AG08396 (cell line): ENCODE results near the gene CD14.
"Not testable (repeated sequence)": the region's sequence is repeated elsewhere in the genome, so short reads cannot be mapped to it uniquely, and the experiment has no call there.

Experiments
- DNase-seq: peaks from one replicate; pipeline ENCODE4 v3.0.0; 2012; ENCODE audit warnings: low spot score, mixed read lengths

Gene CD14

DNA sequence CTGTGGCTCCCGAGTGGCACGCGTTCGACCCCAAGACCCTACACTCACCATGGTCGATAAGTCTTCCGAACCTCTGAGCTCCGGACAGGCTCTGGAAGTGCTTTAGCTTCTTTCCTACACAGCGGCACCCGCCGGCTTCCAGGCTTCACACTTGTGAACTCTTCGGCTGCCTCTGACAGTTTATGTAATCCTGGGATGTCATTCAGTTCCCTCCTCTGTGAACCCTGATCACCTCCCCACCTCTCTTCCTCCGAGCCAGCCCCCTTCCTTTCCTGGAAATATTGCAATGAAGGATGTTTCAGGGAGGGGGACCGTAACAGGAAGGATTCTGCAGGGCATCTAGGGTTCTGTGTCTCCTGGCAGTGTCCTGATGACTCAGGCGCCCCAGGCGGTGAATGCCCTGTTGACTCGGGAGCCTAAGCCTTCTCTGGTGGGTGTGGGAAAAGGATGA, at the start of gene CD14:
Gene CD14 (minus strand): TSS at position 155 of the 451 bp plus-strand sequence. CDS start 104 bp downstream, at position 51.
- DNase-seq, result peak; percentile 32

DNA sequence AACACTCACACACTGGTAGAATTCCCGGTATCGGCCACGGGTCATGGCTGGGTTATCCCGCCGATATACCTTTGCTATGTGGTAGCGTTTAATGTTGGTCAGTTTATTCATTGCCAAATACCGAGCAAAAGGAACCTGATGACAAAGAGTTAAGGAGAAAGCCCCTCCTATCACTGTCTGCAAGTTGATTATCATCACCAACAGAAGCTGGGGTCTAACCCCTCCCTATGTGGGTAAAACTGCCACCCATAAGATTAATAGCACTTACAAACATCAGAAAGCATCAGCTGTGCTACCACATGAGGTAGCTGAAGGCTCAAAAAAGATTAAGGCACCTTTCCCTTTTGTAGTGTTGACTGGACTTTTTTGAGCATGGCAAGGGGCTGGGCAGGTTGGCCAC, 46.0 kb upstream of the CD14 start:
- DNase-seq, result no peak

DNA sequence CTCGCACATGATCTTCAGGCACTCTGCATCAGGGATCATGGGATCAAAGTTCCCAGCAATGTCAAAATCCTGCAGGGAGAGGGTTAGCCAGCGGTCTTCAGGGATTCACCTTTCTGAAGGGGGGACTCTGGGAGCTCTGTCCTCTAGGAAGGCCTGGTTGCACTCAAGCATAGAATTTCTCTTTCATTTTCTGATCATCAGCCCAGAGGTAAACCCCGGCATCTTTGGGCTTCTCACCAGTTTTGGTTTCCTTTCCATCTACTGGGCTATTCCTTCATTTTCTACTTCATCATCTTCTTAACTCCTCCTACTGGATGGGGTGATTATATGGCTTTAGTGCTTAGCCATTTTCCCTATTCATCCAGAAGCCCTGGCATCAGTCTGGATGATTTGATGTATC, 45.0 kb upstream of the CD14 start:
- no peak for DNase-seq

DNA sequence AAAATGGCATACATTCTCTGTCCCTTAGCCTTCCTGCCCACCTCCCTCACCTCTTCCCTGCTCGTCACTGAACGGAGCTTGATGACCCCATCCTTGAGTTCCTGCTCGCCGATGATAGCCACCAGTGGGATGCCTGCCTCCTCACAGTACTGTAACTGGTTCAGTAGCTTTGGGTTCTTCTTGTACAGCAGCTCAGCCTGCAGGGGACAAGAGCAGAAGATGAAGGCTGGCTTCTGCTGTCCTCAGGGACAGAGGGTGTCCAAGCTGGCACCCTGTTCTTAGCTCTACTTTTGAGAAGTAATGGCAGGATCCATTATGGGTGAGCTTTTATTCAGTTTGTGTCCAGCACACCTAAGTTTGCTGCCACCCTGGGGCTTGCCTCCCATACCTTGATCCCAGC, 41.7 kb upstream of the CD14 start:
- no peak for DNase-seq

DNA sequence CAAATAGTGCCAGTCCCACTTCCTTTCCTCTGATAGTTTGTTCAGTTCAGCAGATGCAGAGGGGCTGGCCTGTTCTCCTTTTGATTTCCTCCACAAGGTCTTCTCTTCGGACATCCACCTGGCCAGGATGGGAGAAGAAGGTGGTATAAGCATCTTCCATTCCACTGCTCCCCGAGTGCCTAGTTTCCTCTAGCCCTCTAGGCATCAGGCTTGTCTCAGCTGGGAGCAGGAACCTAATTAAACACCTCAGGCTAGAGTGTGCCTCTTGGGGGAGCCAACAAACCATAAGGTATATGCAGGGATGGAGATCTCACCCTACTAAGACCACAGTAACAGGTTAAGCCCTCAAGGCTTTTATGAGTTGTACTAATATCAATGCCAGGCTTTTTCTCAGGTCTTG, 41.2 kb upstream of the CD14 start:
- DNase-seq, result no peak

DNA sequence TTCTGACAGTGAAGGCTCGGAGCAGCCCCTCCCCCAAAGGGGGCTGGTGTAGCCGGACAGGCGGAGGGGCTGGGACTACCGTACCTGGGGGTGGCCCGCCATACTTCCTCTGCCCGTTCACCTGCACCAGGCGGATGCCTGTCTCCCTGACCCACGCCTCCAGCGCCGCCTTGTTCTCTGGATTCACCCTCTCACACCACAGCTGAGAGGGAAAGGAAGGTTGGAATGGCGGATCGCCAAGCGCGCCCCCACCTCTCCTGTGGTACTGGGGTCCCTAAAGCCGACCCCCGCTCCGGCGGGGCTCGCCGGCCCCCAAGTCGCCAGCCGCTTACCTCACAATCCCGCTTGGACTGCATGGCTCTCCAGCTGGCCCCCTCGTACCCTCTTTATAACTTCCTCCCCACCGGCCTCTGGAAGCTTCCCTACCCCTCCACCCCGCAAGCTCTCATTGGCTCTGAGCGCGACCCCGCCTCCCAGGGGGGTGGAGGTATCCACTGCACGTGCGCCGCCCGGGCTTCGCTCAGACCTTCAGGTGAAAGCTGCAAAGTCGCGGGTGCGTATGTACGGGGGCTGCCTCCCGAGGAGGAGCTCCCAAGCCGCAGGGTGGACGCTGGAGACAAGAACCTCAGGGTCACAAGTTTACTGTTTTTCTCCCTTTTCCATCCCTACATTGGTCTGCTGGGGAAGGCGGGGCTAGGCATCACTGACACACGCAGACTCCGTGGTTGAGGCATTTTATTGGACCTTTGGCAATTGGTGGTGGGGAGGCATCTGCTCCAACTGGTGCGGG, 40.4 kb upstream of the CD14 start, which contains the start of gene DND1:
Gene DND1 (minus strand): TSS at position 390 of the 790 bp plus-strand sequence. CDS start 34 bp downstream, at position 356.
- no peak for DNase-seq

DNA sequence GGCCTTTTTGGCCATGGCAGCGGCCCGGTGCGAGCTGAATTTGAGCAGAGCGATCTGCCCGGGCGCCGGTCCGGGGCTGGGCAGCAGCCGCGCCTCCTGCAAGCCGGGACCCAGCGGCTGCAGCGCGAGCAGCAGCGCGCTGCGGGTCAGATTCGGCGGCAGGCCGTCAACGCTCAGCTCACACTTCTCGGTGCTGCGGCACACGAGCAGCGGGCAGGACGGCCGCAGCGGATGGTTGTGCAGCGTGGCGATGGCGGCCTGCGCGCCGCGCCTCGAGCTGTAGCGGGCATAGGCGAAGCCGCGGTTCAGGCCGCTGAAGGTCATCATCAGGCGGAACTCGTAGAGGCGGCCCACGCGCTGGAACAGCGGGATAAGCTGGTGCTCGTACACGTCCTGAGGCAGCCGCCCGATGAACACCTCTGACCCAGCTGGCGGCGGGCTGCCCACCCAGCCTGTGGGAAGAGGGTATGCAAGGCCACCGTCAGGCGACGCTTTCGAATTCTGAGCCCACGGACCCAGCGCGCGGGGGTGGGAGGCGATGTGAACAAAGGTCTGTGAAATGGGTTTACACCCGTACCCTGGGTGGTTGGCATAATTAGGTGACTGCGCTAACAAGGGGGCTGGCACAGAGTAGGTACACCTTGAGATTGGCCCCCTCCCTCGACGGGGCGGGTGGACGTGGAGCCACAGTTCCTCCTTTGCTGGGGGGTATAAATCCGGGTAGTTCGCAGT, 39.6 kb upstream of the CD14 start:
- DNase-seq, result peak; percentile 41

DNA sequence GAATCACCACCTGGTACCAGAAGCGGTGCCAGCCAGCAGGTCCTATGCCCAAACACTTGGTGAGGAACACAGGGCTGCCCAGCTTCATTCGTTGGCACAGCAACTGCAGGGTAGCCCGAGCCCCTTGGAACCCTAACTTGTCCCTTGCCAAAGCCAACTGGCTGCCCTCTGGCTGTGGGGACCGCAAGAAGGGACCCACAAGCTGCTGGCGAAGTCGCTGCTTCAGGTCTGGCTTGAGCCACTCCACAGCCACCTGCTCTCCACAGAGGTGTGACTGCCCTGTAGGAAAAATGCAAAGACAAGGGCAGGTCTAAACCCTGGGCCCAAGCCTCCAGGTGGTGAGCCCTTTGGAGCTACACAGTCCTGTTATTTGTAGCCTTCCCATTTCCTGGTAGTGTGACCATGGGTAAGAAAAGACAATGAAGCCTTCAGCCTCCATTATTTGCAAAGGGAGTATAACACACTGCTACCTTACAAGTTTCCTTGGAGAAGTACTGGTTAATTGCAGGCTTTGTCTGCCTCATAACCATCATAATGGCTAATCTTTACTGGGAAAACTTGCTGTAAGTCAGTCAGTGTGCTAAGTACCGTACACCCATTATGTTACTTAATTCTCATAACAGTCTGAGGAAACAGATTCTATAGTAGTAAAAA, 38.6 kb upstream of the CD14 start:
- DNase-seq, result no peak

DNA sequence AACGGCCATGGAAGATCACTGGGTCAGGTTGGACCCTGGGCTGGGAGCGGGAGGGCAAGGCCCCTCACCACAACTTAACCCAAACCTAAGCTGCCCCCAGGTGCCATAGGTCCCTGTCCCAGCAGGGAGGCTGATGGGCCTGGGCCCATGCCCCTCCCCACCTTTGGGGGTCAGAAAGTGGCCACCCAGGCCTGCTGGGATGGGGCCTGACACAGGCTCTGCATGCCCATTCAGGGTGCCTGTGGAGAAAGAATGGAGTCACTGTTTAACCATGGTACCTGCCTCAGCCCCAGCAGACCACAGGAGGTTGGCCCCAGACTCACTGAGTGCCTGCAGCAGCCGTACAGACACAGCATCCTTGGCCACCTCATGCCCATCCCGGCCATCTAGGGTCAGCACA, 38.1 kb upstream of the CD14 start:
- DNase-seq, result not testable (repeated sequence)

DNA sequence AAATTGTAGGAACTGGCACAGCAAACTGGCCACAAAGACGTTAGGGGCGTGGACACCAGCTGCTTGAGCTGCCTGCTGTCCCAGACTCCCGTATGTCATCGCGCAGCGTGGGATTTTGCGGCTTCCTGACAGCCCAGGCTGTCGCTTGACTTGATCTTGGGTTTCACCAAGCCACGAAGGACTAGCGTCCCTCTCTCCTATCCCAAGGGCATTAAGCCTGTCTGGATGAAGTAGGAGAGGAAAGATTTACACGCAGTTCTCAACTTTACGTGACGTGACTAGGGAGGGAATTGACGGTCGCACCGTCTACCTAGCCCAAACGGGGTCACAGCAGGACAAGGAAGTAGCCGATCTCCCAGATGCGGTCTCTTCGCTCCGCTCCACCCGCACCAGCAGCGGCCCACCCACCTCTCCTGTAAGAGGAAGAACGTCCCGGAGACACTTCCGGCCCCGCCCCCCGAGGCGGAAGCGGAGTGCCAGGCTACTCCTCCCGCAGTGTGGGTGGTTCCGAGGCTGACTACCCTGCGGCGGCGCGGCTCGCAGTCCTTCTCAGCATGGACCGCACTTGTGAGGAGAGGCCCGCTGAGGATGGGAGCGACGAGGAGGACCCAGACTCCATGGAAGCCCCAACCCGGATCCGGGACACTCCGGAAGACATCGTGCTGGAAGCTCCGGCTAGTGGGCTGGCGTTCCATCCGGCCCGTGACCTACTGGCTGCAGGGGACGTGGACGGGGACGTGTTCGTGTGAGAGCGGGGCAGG, 31.6 kb upstream of the CD14 start, which contains the start of gene WDR55:
Gene WDR55 (plus strand): TSS at position 546 of the 761 bp plus-strand sequence. CDS start 9 bp downstream, at position 555.
- DNase-seq, result peak; percentile 93

DNA sequence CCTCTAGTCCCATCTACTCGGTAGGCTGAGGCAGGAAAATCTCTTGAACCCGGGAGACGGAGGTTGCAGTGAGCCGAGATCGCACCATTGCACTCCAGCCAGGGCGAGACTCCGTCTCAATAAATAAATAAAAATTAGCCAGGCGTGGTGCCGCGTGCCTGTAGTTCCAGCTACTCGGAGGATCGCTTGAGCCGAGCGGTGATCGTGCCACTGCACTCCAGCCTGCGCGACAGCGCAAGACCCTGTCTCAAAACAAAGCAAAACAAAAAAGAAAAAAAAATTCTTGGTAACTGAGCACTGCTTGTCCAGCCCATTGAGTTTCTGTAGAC, 31.0 kb upstream of the CD14 start:
- DNase-seq, result no peak

DNA sequence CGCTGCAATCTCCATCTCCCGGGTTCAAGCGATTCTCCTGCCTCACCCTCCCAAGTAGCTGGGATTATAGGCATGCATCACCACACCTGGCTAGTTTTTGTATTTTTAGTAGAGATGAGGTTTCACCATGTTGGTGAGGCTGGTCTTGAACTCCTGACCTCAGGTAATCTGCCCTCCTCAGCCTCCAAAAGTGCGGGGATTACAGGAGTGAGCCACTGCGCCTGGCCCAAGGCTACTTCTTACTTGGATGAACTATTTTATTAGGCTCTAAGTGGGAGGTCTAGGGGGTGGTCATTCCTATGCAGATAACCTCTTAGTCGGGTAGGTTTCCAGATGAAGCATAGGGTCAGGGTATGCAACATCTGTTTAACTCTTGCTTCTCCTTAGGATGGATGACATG, 27.4 kb upstream of the CD14 start:
- DNase-seq, result not testable (repeated sequence)

DNA sequence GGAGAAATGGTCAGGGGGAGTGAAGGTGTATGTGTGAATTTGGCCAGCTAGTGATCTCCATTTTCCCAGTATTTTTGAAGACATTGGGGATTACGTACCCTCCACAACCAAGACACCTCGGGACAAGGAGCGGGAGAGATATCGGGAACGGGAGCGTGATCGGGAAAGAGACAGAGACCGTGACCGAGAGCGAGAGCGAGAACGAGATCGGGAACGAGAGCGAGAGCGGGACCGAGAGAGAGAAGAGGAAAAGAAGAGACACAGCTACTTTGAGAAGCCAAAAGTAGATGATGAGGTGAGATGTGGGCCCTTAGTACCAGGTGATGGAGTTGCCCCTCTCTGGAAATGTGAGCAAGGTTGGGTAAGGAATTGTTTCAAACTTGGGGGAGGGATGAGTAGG, 25.9 kb upstream of the CD14 start:
- no peak for DNase-seq

DNA sequence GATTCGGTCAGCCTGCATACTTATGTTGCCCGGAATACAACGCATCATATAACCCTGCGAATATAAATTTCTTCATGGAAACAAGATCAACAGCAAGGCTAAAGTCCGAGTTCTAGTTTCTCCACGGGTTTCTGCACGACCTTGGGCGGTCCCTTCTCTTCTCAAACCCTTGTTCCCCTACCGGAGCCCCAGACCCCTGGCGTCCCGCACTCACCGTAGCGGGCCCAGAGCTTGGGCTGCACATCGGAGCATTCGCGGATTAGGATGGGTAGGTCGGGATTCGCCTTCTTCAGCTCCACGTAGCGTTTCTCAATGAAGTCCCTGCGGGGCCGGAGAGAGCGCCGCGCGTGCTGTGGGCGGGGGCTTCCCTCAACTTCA, 14.1 kb upstream of the CD14 start:
- DNase-seq, result peak; percentile 27

DNA sequence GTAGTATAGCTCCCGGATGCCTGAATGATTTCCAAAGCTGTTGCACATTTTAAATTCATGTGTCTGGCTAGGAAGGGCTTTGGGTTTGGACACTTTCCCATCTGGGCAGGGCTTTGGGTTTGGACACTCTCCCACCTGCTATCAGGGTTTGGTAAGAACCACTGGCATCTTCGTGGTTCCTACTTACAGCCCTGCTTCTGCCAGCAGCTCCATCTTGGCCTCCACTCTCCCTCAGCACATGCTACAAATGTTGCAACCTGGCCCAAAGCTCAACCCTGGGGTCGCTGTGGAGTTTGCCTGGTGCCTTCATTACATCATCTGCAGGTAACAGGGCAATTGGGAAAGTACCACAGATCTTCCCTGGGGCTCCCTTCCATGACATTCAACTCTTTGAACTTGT, 9.7 kb upstream of the CD14 start:
- DNase-seq, result peak; percentile 41

DNA sequence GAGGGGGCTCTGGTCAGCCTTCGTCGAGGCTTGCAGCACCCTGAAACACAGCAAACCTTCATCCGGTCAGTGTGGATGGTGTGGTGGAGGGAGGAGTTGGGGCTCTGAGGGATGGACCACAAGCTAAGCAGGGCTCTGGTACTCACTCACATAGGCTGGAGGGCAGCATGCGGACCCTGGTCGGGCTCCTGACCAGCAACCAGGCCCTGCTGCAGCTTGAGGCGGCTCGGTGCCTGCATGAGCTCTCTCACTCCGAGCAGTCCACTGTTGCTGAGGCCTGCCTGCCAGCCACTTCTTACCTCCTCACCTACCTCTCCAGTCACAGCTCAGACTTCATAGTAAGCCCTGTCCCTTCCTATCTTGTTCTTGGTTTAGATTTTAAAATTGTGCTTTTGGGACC, 8.7 kb upstream of the CD14 start:
- no peak for DNase-seq

DNA sequence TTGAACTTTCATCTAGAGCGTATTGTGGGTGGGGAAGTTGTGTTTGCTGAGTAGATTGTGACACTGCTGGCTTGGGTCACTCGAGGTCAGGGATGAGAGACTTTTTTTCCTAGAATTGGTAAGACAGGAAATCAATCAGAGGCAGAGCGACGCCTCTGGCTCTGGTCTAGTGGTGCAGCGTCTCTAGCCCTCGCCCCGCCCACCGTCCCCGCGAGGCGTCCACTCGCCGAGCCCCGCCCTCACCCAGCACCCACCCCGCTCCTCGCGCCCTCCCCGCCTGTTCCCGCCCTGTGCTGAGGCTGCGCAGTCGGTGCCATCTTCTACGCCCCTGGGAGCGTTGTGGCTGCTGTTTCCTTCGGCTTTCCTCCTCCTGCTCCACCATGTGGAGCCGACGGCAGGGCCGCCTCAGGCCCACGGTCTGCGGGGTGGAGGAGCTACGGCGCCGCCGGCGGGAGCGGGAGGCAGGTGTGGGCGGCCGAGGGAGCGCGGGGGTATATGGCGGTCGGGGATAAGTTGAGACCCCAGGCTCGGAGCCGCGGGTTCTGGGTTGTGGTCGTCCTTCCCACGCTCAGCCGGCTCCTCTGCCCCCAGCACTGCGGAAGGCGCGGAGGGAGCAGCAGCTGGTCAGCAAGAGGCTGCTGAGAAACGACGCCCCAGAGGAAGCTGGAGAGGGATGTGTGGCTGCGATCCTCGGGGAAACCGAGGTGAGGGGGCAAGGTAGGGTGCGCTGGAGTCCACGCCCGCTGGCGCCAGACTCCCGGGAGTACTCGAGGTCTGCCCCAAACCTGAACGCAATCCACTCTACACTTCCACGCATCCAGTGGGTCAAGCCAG, 6.4 kb upstream of the CD14 start, which contains the start of gene TMCO6:
Gene TMCO6 (plus strand): TSS at position 304 of the 834 bp plus-strand sequence. CDS start 77 bp downstream, at position 381.
- peak; percentile 99 for DNase-seq

DNA sequence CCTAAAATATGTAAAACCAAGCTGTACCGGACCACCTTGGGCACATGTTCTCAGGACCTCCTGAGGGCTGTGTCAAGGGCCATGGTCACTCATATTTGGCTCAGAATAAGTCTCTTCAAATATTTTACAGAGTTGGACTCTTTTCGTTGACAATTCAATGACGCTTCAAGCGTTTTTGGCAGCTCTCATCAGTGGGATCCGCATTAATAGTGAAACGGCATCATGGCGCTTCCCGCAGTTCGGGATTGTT, 5.8 kb upstream of the CD14 start:
- not testable (repeated sequence) for DNase-seq

DNA sequence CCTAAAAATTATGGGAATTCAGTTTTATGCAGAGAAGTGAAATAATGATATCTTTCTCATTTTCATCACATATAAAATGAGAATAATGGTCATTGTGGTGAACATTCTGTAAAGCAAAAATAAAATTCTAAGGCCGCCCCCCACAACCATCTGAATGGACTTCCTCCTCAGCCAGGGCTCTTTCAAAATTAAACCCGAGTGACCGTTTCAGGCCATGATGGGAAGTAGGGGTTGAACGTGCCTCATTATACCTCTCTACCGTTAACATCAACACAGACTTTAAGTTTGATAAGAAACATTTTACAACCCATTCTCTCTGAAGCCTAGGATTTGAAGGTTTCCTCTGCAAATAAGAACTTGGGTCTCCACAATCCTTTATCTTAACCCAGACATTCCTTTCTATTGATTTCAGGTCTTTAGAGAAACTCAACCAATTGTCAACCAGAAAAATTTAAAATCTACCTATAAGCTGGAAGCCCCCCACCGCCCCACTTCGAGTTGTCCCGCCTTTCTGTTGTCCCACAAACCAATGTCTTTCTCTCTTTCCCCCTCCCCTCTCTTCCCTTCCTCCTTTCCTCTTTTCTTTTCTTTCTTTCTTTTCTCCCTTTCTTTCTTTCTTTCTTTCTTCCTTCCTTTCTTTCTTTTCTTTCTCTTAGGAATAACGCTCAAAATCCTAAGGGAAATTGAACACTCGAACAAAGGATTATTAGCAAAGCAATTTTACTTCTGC, 4.6 kb upstream of the CD14 start:
- no peak for DNase-seq
